IMR-90 (cell line): ENCODE results near the gene FGF4. TPM values are rescaled to one million over a fixed set of nuclear protein-coding genes. Genes with fewer than 3 reads are reported as not detected.

ENCODE experiments used
- ATAC-seq: fragments of 200-7000 bp; cut with Tn5 transposase; 2 replicates; pipeline ENCODE4 v1.9.1; 2020; ENCODE audit warnings: low read depth, mild to moderate bottlenecking, moderate library complexity
- BruUV-seq: library from RNA; stranded (reverse); fragments of 400-500 nt; replicated peaks from 2 replicates; lab custom pipeline; 2021; lab: Mats Ljungman, UMichigan
- CTCF ChIA-PET: fragments of 300-600 bp; formaldehyde crosslinking; extraction: SDS; loops from one replicate; lab custom pipeline; 2021; ENCODE audit warnings: antibody characterized with exemption; lab: Yijun Ruan, JAX
- POLR2A ChIA-PET: fragments of 300-600 bp; sonication (Branson Sonifier 250); formaldehyde crosslinking; loops from one replicate; lab custom pipeline; 2022; ENCODE audit warnings: antibody characterized with exemption; ENCODE audit not compliant: unreplicated experiment; lab: Charles Lee
- DNase-seq: peaks from one replicate; pipeline ENCODE4 v3.0.0; 2013
- H2AFZ ChIP-seq: replicated peaks from 2 replicates; pipeline ENCODE3; 2013; ENCODE audit warnings: low read length, mild to moderate bottlenecking; ENCODE audit not compliant: poor library complexity
- H2AK5ac ChIP-seq: 2 replicates; pipeline ENCODE4 v1.6.1; 2013; ENCODE audit warnings: low read depth, low read length, inconsistent platforms
- H2AK9ac ChIP-seq: replicated peaks from 2 replicates; pipeline ENCODE3; 2013; ENCODE audit warnings: mild to moderate bottlenecking, low read depth, low read length, moderate library complexity; ENCODE audit not compliant: poor library complexity
- H2BK120ac ChIP-seq: 2 replicates; pipeline ENCODE4 v1.6.1; 2013; ENCODE audit warnings: low read depth, low read length, inconsistent platforms
- H2BK15ac ChIP-seq: 3 replicates; pipeline ENCODE4 v1.6.1; 2013; ENCODE audit warnings: low read depth, low read length, inconsistent platforms
- H2BK20ac ChIP-seq: 2 replicates; pipeline ENCODE4 v1.6.1; 2013; ENCODE audit warnings: low read depth, mild to moderate bottlenecking, inconsistent platforms, low read length, moderate library complexity
- H2BK5ac ChIP-seq: 2 replicates; pipeline ENCODE4 v1.6.1; 2013; ENCODE audit warnings: mild to moderate bottlenecking, low read depth, low read length, inconsistent platforms; ENCODE audit not compliant: poor library complexity, severe bottlenecking
- H3K14ac ChIP-seq: replicated peaks from 2 replicates; pipeline ENCODE4 v1.6.1; 2013; ENCODE audit warnings: low read depth, low read length, inconsistent platforms
- H3K18ac ChIP-seq: 2 replicates; pipeline ENCODE4 v1.6.1; 2013; ENCODE audit warnings: low read depth, low read length, control low read depth
- H3K23ac ChIP-seq: 2 replicates; pipeline ENCODE4 v1.6.1; 2013; ENCODE audit warnings: low read depth, low read length, inconsistent platforms
- H3K27ac ChIP-seq: 2 replicates; pipeline ENCODE4 v1.5.1; 2013; ENCODE audit warnings: mild to moderate bottlenecking, control low read depth, low read length; ENCODE audit not compliant: insufficient read depth
- H3K27me3 ChIP-seq: 2 replicates; pipeline ENCODE4 v1.6.1; 2013; ENCODE audit warnings: low read length; ENCODE audit not compliant: control insufficient read depth, insufficient read depth
- H3K36me3 ChIP-seq: 2 replicates; pipeline ENCODE4 v1.6.1; 2013; ENCODE audit warnings: low read length, mixed read lengths; ENCODE audit not compliant: control insufficient read depth, insufficient read depth
- H3K4ac ChIP-seq: 2 replicates; pipeline ENCODE4 v1.6.1; 2013; ENCODE audit warnings: low read depth, low read length, inconsistent platforms
- H3K4me1 ChIP-seq: 2 replicates; pipeline ENCODE4 v1.6.1; 2013; ENCODE audit warnings: low read length, mixed read lengths; ENCODE audit not compliant: control insufficient read depth, insufficient read depth
- H3K4me2 ChIP-seq: 2 replicates; pipeline ENCODE4 v1.6.1; 2013; ENCODE audit warnings: low read depth, mild to moderate bottlenecking, control low read depth, low read length, moderate library complexity
- H3K4me3 ChIP-seq: 2 replicates; pipeline ENCODE4 v1.5.1; 2013; ENCODE audit warnings: low read depth, mild to moderate bottlenecking, control low read depth, low read length, moderate library complexity; ENCODE audit not compliant: insufficient read depth
- H3K56ac ChIP-seq: 2 replicates; pipeline ENCODE4 v1.6.1; 2013; ENCODE audit warnings: low read length, inconsistent platforms; ENCODE audit not compliant: insufficient read depth; ENCODE audit errors: extremely low read depth
- H3K79me1 ChIP-seq, 2 experiments: 2 replicates each; pipeline ENCODE4 v1.6.1; 2013; ENCODE audit warnings: low read length in 2 of 2, inconsistent platforms in 1 of 2, low read depth in 1 of 2
- H3K9ac ChIP-seq: 2 replicates; pipeline ENCODE4 v1.6.1; 2013; ENCODE audit warnings: low read depth, low read length, control low read depth
- H3K9me1 ChIP-seq: 2 replicates; pipeline ENCODE4 v1.6.1; 2013; ENCODE audit warnings: low read length, inconsistent platforms; ENCODE audit not compliant: insufficient read depth
- H3K9me3 ChIP-seq: 2 replicates; pipeline ENCODE4 v1.6.1; 2013; ENCODE audit warnings: low read length; ENCODE audit not compliant: control insufficient read depth, insufficient read depth
- H4K20me1 ChIP-seq: 2 replicates; pipeline ENCODE4 v1.6.1; 2013; ENCODE audit warnings: low read length, inconsistent platforms; ENCODE audit not compliant: insufficient read depth
- H4K5ac ChIP-seq: 2 replicates; pipeline ENCODE4 v1.6.1; 2013; ENCODE audit warnings: mild to moderate bottlenecking, low read depth, low read length, control low read depth
- H4K8ac ChIP-seq, 2 experiments: 2 replicates each; pipeline ENCODE4 v1.6.1; 2013; ENCODE audit warnings: low read depth in 2 of 2, low read length in 2 of 2, control low read depth in 1 of 2, inconsistent platforms in 1 of 2
- H4K91ac ChIP-seq: 2 replicates; pipeline ENCODE4 v1.6.1; 2013; ENCODE audit warnings: low read depth, low read length, inconsistent platforms; ENCODE audit not compliant: insufficient read depth
- BHLHE40 ChIP-seq: fragments of 150-350 bp; IDR thresholded peaks from 2 replicates; pipeline ENCODE4 v1.6.1; 2016; ENCODE audit warnings: mild to moderate bottlenecking, low read depth, low read length
- CEBPB ChIP-seq: IDR thresholded peaks from 2 replicates; pipeline ENCODE4 v1.6.1; 2012; ENCODE audit warnings: low read depth, low read length, improper control_type of control experiment
- CHD1 ChIP-seq: IDR thresholded peaks from 2 replicates; pipeline ENCODE4 v1.6.1; 2012; ENCODE audit warnings: low read depth, low read length, improper control_type of control experiment
- CTCF ChIP-seq: conservative IDR thresholded peaks from 2 replicates; pipeline ENCODE4 v1.5.1; 2012; ENCODE audit warnings: mild to moderate bottlenecking, low read depth, low read length, improper control_type of control experiment
- ELK1 ChIP-seq: fragments of 150-350 bp; IDR thresholded peaks from 2 replicates; pipeline ENCODE4 v1.6.1; 2016; ENCODE audit warnings: low read depth, mild to moderate bottlenecking, low read length, moderate library complexity, borderline replicate concordance
- FOS ChIP-seq: fragments of 150-350 bp; IDR thresholded peaks from 2 replicates; pipeline ENCODE4 v1.6.1; 2016; ENCODE audit warnings: low read depth, low read length
- MAFK ChIP-seq: IDR thresholded peaks from 2 replicates; pipeline ENCODE4 v1.6.1; 2012; ENCODE audit warnings: low read depth, low read length, improper control_type of control experiment
- MAZ ChIP-seq: IDR thresholded peaks from 2 replicates; pipeline ENCODE4 v1.6.1; 2012; ENCODE audit warnings: low read depth, mild to moderate bottlenecking, low read length, improper control_type of control experiment, moderate library complexity, borderline replicate concordance
- MXI1 ChIP-seq: IDR thresholded peaks from 2 replicates; pipeline ENCODE4 v1.6.1; 2012; ENCODE audit warnings: low read depth, mild to moderate bottlenecking, low read length, moderate library complexity, borderline replicate concordance
- NFE2L2 ChIP-seq: fragments of 150-350 bp; IDR thresholded peaks from 2 replicates; pipeline ENCODE4 v1.6.1; 2016; ENCODE audit warnings: low read depth, mild to moderate bottlenecking, low read length
- POLR2A ChIP-seq: IDR thresholded peaks from 2 replicates; pipeline ENCODE4 v1.6.1; 2012; ENCODE audit warnings: mild to moderate bottlenecking, low read depth, low read length
- RAD21 ChIP-seq: IDR thresholded peaks from 2 replicates; pipeline ENCODE4 v1.6.1; 2012; ENCODE audit warnings: low read length, improper control_type of control experiment
- RCOR1 ChIP-seq: IDR thresholded peaks from 2 replicates; pipeline ENCODE4 v1.6.1; 2012; ENCODE audit warnings: mild to moderate bottlenecking, low read length, improper control_type of control experiment; ENCODE audit not compliant: insufficient replicate concordance
- RFX5 ChIP-seq: IDR thresholded peaks from 2 replicates; pipeline ENCODE4 v1.8.0; 2012; ENCODE audit warnings: low read depth, mild to moderate bottlenecking, low read length, moderate library complexity
- SMC3 ChIP-seq: fragments of 150-350 bp; IDR thresholded peaks from 2 replicates; pipeline ENCODE4 v1.6.1; 2016; ENCODE audit warnings: low read depth, mild to moderate bottlenecking, antibody characterized with exemption, low read length, moderate library complexity
- USF2 ChIP-seq: fragments of 150-350 bp; IDR thresholded peaks from 2 replicates; pipeline ENCODE4 v1.6.1; 2017; ENCODE audit warnings: mild to moderate bottlenecking, antibody characterized with exemption, low read length, low read depth
- WGBS, 2 experiments: methylation state at CpG; one replicate each; pipeline versions ENCODE4 v1.1.5 to v1.1.7; 2013; ENCODE audit warnings: missing lambda C conversion rate in 2 of 2; ENCODE audit not compliant: insufficient read length in 1 of 2; ENCODE audit errors: extremely low coverage in 2 of 2; 5-methylcytosine and 5-hydroxymethylcytosine counted together
- dilution Hi-C: fragments of 300-500 bp; cut with HindIII; formaldehyde crosslinking; loops from one replicate; pipeline ENCODE4 v1.14.3; 2018; ENCODE audit warnings: low sequenced_read_pairs; ENCODE audit not compliant: unreplicated experiment
- in situ Hi-C: fragments of 300-500 bp; cut with MboI; formaldehyde crosslinking; loops from 3 replicates; pipeline ENCODE4 v1.14.3; 2019; ENCODE audit warnings: low sequenced_read_pairs, inconsistent platforms, mixed read lengths
- intact Hi-C: fragments of 100-400 bp; cut with micrococcal nuclease; formaldehyde crosslinking; loops from 2 replicates; pipeline ENCODE4 v1.10.0; 2022
- polyA plus RNA-seq, 3 experiments: library from polyadenylated mRNA; depleted of rRNA; stranded (reverse); fragments of >200 nt; gene quantifications; 2 replicates each; pipeline ENCODE4 v1.2.3, GENCODE V29; 2012; ENCODE audit warnings: low replicate concordance in 1 of 3
- total RNA-seq: library from RNA; depleted of rRNA; stranded (reverse); fragments of >200 nt; gene quantifications from 2 replicates; pipeline ENCODE4 v1.2.3, GENCODE V29; 2012

Gene FGF4
- total and polyA plus RNA-seq, 2 of the 4 experiments (the other 2 are of a cell fraction): not detected

- Histone ChIP-seq H3K18ac (no peak overlapping the region), H3K79me1 (no peaks in the 10 kb centered on the region), H3K9ac (no peak overlapping the region), H3K23ac (no peak overlapping the region), H3K4ac (no peak overlapping the region), H2BK20ac (no peak overlapping the region), H3K4me3 (no peak overlapping the region), H2AK5ac (no peak overlapping the region), H2AFZ (no peak overlapping the region), H4K91ac (no peak overlapping the region), H2AK9ac (no peak overlapping the region), H3K4me2 (no peak overlapping the region), H2BK5ac (no peak overlapping the region), H3K9me3 (peaks cover 3% of the 10 kb centered on the region), H3K27ac (no peak overlapping the region), H4K20me1 (no peaks in the 10 kb centered on the region), H3K9me1 (no peaks in the 10 kb centered on the region; the same call in 1 of the 2 replicates), H3K4me1 (no peaks in the 10 kb centered on the region; the same call in 1 of the 2 replicates), H3K36me3 (no peaks in the 10 kb centered on the region), H2BK120ac (no peak overlapping the region), H3K14ac (no peak overlapping the region), H2BK15ac (no peak overlapping the region), H3K27me3 (peaks cover 55% of the 10 kb centered on the region), H4K5ac (no peak overlapping the region), H4K8ac (no peak overlapping the region), H3K56ac (no peak overlapping the region)
- ChIA-PET CTCF (no interaction called here), POLR2A (no interaction called here)
- dilution Hi-C loops (no loop called here), intact Hi-C loops (no loop called here), in situ Hi-C loops (no loop called here)
- ATAC-seq: no peak
- no peak for DNase-seq
- BruUV-seq: no TSS peak
- TF ChIP-seq FOS (no peak), POLR2A (no peak), RCOR1 (no peak), RAD21 (no peak), BHLHE40 (no peak), MAZ (no peak), CHD1 (no peak), MXI1 (no peak), CEBPB (no peak), SMC3 (no peak), NFE2L2 (no peak), MAFK (no peak), RFX5 (no peak), USF2 (no peak), CTCF (no peak), ELK1 (no peak)
- 63% methylated on average over 3 of the region's 9 CpGs; no CpG with 5 or more reads in 1 of the 2 experiments for WGBS, 2 experiments
Measured at GRCh38 chr11:69729252-69729651, 45.9 kb downstream of the FGF4 start.
